Neural cell (in vitro differentiated cells): ENCODE measurements around the gene TBATA.

ENCODE experiments used
- CTCF ChIP-seq: fragments of 450-650 bp; IDR thresholded peaks from 2 replicates; pipeline ENCODE4 v1.5.1; 2014; ENCODE audit warnings: antibody characterized with exemption, mild to moderate bottlenecking, moderate library complexity; ENCODE audit not compliant: poor library complexity, severe bottlenecking
- EP300 ChIP-seq: fragments of 450-650 bp; conservative IDR thresholded peaks from 2 replicates; pipeline ENCODE4 v1.6.1; 2014; ENCODE audit warnings: antibody characterized with exemption, mild to moderate bottlenecking, moderate library complexity; ENCODE audit not compliant: poor library complexity, severe bottlenecking
- POLR2AphosphoS5 ChIP-seq: IDR thresholded peaks from 2 replicates; pipeline ENCODE4 v1.6.1; 2012
- TAF1 ChIP-seq: IDR thresholded peaks from 2 replicates; pipeline ENCODE4 v1.6.1; 2012; ENCODE audit warnings: low read depth
- TF ChIP-seq, protein P1 (sequence below): IDR thresholded peaks from 2 replicates; pipeline ENCODE4 v1.6.1; 2012; ENCODE audit warnings: borderline replicate concordance

DNA sequence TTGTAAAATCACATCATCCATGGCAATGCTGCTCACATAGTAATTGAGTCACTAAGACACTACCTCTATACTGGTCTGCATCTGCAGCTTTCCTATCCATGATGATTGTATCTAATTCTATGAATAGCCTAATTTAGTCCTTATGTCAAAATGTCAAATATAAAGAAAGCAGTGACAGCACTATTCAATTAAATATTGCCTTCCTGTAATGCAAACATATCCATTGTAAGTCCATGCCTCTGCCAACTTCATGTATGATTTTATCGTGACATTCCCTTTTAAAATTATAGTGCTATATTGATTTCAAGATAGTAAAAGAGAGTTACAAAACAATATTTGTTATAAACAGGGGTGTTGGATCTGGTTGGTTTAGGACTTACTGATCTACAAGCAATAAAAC, 25.8 kb upstream of the TBATA start:
- no peak for TF ChIP-seq CTCF
- TF ChIP-seq, protein P1, sequence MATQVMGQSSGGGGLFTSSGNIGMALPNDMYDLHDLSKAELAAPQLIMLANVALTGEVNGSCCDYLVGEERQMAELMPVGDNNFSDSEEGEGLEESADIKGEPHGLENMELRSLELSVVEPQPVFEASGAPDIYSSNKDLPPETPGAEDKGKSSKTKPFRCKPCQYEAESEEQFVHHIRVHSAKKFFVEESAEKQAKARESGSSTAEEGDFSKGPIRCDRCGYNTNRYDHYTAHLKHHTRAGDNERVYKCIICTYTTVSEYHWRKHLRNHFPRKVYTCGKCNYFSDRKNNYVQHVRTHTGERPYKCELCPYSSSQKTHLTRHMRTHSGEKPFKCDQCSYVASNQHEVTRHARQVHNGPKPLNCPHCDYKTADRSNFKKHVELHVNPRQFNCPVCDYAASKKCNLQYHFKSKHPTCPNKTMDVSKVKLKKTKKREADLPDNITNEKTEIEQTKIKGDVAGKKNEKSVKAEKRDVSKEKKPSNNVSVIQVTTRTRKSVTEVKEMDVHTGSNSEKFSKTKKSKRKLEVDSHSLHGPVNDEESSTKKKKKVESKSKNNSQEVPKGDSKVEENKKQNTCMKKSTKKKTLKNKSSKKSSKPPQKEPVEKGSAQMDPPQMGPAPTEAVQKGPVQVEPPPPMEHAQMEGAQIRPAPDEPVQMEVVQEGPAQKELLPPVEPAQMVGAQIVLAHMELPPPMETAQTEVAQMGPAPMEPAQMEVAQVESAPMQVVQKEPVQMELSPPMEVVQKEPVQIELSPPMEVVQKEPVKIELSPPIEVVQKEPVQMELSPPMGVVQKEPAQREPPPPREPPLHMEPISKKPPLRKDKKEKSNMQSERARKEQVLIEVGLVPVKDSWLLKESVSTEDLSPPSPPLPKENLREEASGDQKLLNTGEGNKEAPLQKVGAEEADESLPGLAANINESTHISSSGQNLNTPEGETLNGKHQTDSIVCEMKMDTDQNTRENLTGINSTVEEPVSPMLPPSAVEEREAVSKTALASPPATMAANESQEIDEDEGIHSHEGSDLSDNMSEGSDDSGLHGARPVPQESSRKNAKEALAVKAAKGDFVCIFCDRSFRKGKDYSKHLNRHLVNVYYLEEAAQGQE = no peak
- no peak for TF ChIP-seq POLR2AphosphoS5
- no peak for TF ChIP-seq TAF1
- no peak for TF ChIP-seq EP300
